Neuronal stem cell (in vitro differentiated cells): ENCODE results near the gene PCBP4.
A peak's percentile ranks its signal among the peaks of the same experiment; 100 is the strongest.

Source experiments
- DNase-seq: peaks from one replicate; pipeline ENCODE4 v3.0.0-alpha.2; 2013; ENCODE audit warnings: low spot score
- H2AFZ ChIP-seq: one replicate; pipeline ENCODE4 v1.6.1; 2013; ENCODE audit warnings: mild to moderate bottlenecking, low read length, inconsistent platforms
- H2AK5ac ChIP-seq: 2 replicates; pipeline ENCODE4 v1.6.1; 2013; ENCODE audit warnings: low read depth, mild to moderate bottlenecking, inconsistent platforms, low read length, moderate library complexity, mixed read lengths
- H2BK120ac ChIP-seq: 2 replicates; pipeline ENCODE4 v1.6.1; 2013; ENCODE audit warnings: low read depth, mild to moderate bottlenecking, inconsistent platforms, low read length, moderate library complexity, mixed read lengths
- H2BK12ac ChIP-seq: one replicate; pipeline ENCODE4 v1.6.1; 2013; ENCODE audit warnings: low read length, inconsistent platforms
- H2BK15ac ChIP-seq: 2 replicates; pipeline ENCODE4 v1.6.1; 2013; ENCODE audit warnings: mild to moderate bottlenecking, low read length, inconsistent platforms, mixed read lengths
- H2BK5ac ChIP-seq: one replicate; pipeline ENCODE4 v1.6.1; 2013; ENCODE audit warnings: inconsistent platforms, mild to moderate bottlenecking, low read length, moderate library complexity
- H3K14ac ChIP-seq: one replicate; pipeline ENCODE4 v1.6.1; 2013; ENCODE audit warnings: low read length, inconsistent platforms
- H3K18ac ChIP-seq: 2 replicates; pipeline ENCODE4 v1.6.1; 2013; ENCODE audit warnings: low read length, inconsistent platforms
- H3K23ac ChIP-seq: 2 replicates; pipeline ENCODE4 v1.6.1; 2013; ENCODE audit warnings: low read depth, mild to moderate bottlenecking, mixed read lengths, low read length, inconsistent platforms; ENCODE audit not compliant: poor library complexity
- H3K27ac ChIP-seq: replicated peaks from 3 replicates; pipeline ENCODE4 v1.5.1; 2013; ENCODE audit warnings: low read length, inconsistent platforms
- H3K27me3 ChIP-seq, 3 experiments: 2 replicates each; pipeline ENCODE4 v1.6.1; 2013; ENCODE audit warnings: low read length in 3 of 3, mild to moderate bottlenecking in 2 of 3, inconsistent platforms in 1 of 3, low read depth in 1 of 3, mixed read lengths in 1 of 3, moderate library complexity in 1 of 3; ENCODE audit not compliant: control insufficient read depth in 3 of 3, insufficient read depth in 3 of 3
- H3K36me3 ChIP-seq, 2 donors: replicated peaks in 1 of 2; 2 replicates each; pipeline ENCODE4 v1.6.1; 2013; ENCODE audit warnings: low read length in 2 of 2; ENCODE audit not compliant: control insufficient read depth in 2 of 2, insufficient read depth in 2 of 2
- H3K4ac ChIP-seq: 2 replicates; pipeline ENCODE4 v1.6.1; 2013; ENCODE audit warnings: inconsistent platforms, mild to moderate bottlenecking, low read length, moderate library complexity
- H3K4me1 ChIP-seq, 2 donors: 1 replicate in 1 of 2; 2 replicates in 1 of 2; pipeline ENCODE4 v1.6.1; 2013; ENCODE audit warnings: low read length in 2 of 2, low read depth in 1 of 2; ENCODE audit not compliant: control insufficient read depth in 2 of 2, insufficient read depth in 1 of 2
- H3K4me2 ChIP-seq: one replicate; pipeline ENCODE4 v1.6.1; 2013; ENCODE audit warnings: mild to moderate bottlenecking, low read length, inconsistent platforms; ENCODE audit not compliant: insufficient read depth, poor library complexity, severe bottlenecking
- H3K4me3 ChIP-seq, 2 donors: 2 replicates each; pipeline ENCODE4 v1.5.1; 2013; ENCODE audit warnings: low read length in 2 of 2, mild to moderate bottlenecking in 2 of 2, inconsistent platforms in 1 of 2, moderate library complexity in 1 of 2
- H3K79me1 ChIP-seq: one replicate; pipeline ENCODE4 v1.6.1; 2013; ENCODE audit warnings: low read depth, mild to moderate bottlenecking, inconsistent platforms, low read length, moderate library complexity
- H3K9ac ChIP-seq: one replicate; pipeline ENCODE4 v1.6.1; 2013; ENCODE audit warnings: mild to moderate bottlenecking, low read depth, low read length, inconsistent platforms; ENCODE audit not compliant: poor library complexity
- H3K9me3 ChIP-seq, 2 donors: replicated peaks in 1 of 2; 2 replicates each; pipeline versions ENCODE3 to v1.6.1; 2013; ENCODE audit warnings: low read length in 2 of 2, mild to moderate bottlenecking in 2 of 2, inconsistent platforms in 1 of 2, low read depth in 1 of 2, mixed read lengths in 1 of 2, moderate library complexity in 1 of 2; ENCODE audit not compliant: control insufficient read depth in 2 of 2, insufficient read depth in 1 of 2
- H4K8ac ChIP-seq: one replicate; pipeline ENCODE4 v1.6.1; 2013; ENCODE audit warnings: low read depth, mild to moderate bottlenecking, inconsistent platforms, low read length, moderate library complexity
- H4K91ac ChIP-seq: one replicate; pipeline ENCODE4 v1.6.1; 2013; ENCODE audit warnings: low read length, low read depth, mild to moderate bottlenecking, inconsistent platforms; ENCODE audit not compliant: poor library complexity
- WGBS, 2 donors: extraction: QIAGEN DNeasy Blood & Tissue Kit; methylation state at CpG; one replicate each; pipeline ENCODE4 v1.1.7; 2013; ENCODE audit warnings: missing lambda C conversion rate in 2 of 2, mixed read lengths in 1 of 2; ENCODE audit not compliant: insufficient read length in 2 of 2, insufficient replicate concordance in 1 of 2; ENCODE audit errors: extremely low coverage in 2 of 2; 5-methylcytosine and 5-hydroxymethylcytosine counted together

The PCBP4 gene

DNA sequence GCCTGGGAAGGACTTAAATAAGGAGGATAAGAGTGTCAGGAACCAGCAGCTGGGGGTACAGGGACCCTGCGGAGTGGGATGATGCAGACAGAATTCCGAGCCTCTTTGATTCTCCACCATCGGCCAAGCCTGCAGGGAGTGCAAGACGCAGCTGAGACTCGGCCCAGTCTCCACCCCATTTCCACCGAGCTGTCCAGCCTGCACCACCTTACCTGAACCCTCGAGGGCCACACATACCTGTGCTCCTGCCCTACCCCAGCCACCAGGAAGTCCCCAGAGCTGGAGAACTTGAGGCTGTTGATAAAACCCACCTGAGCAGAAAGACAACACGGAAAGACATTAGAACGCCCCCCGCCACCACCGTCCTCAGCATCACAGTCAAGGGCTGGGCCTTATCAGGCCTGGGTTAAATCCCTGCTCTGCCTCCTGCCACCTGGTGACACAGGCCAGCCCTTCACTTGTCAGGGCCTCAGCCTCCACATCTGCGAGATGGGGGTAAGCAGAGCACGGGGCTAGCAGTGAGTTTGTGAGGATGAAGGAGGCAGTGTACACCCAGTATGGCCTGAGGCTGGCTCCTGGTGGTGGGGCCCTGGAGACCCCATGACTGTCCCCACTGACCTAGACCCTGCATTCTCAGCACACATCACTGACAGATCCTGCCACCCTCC is 33.6 kb downstream of the PCBP4 start:
- Histone ChIP-seq H2BK12ac (no peak overlapping the region), H3K9ac (no peak overlapping the region), H3K23ac (no peak overlapping the region), H3K14ac (no peak overlapping the region), H2AFZ (no peak overlapping the region), H2AK5ac (no peak overlapping the region), H4K8ac (no peak overlapping the region), H3K4me3 (no peak overlapping the region), H3K36me3 (peaks cover 50 to 70% of the 10 kb centered on the region in 2 donors), H3K9me3 (no peaks in the 10 kb centered on the region), H3K79me1 (no peaks in the 10 kb centered on the region), H3K27me3 (no peaks in the 10 kb centered on the region), H2BK120ac (no peak overlapping the region), H4K91ac (no peak overlapping the region), H3K4ac (no peak overlapping the region), H3K27ac (no peak overlapping the region), H2BK5ac (no peak overlapping the region), H3K4me2 (no peak overlapping the region), H3K18ac (no peak overlapping the region), H3K4me1 (no peaks in the 10 kb centered on the region), H2BK15ac (no peak overlapping the region)
- WGBS, 2 donors: no CpG with 5 or more reads among the region's 13 CpGs
- no peak for DNase-seq

DNA sequence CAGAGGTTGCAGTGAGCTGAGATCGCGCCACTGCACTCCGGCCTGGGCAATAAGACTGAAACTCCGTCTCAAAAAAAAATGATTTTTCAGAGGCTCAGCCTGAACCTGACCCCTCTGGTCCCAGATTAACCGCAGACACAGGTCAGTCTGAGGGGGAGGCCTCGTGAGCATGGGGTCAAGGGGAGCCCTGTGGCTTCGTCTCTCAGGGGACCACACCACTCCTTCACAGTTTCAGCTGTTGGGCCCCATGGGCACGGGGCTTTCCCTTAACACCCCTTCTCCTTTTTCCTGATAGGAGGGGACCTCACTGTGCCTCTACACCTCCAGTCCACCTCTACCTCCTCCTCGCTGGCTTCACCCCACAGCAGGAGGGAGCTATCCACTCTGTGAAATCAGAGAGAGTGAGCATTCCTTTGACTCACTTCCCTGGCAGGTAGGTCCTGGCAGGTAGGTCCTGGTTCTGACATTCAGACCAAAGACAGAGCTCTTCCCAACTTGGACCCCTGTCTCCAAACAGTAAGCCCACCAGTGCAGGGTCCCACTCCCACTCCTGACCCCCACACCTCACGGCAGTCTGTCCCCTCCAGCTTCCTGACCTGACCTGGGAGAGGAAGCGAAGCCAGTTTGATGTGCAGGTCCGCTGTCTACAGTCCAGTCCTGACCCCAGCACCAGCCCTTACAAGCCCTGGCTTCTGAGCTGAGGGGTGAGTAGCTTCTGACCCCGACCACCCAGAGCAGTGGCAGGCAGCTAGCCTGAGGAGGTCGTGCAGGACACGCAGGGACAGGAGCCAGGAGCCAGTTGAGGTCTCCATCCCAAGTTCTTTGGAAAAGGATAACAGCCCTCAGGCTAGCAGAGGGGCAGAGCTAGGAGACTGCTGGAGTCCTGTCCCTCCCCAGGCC is 34.5 kb downstream of the PCBP4 start:
- Histone ChIP-seq H3K4me2 (no peak overlapping the region), H2BK15ac (no peak overlapping the region), H3K36me3 (peaks cover 44 to 62% of the 10 kb centered on the region in 2 donors), H3K9me3 (no peaks in the 10 kb centered on the region), H2AFZ (no peak overlapping the region), H3K18ac (no peak overlapping the region), H3K27me3 (no peaks in the 10 kb centered on the region), H3K4me3 (no peak overlapping the region), H3K4ac (no peak overlapping the region), H2BK5ac (no peak overlapping the region), H3K9ac (peak overlapping the region; percentile 60), H3K27ac (no peak overlapping the region), H3K79me1 (peaks cover 3% of the 10 kb centered on the region), H4K8ac (peak overlapping the region; percentile 3), H2BK12ac (peak overlapping the region; percentile 10), H3K14ac (no peak overlapping the region), H4K91ac (no peak overlapping the region), H2BK120ac (no peak overlapping the region), H3K4me1 (no peaks in the 10 kb centered on the region), H2AK5ac (no peak overlapping the region), H3K23ac (no peak overlapping the region)
- WGBS, 2 donors: no CpG with 5 or more reads among the region's 15 CpGs
- no peak for DNase-seq

DNA sequence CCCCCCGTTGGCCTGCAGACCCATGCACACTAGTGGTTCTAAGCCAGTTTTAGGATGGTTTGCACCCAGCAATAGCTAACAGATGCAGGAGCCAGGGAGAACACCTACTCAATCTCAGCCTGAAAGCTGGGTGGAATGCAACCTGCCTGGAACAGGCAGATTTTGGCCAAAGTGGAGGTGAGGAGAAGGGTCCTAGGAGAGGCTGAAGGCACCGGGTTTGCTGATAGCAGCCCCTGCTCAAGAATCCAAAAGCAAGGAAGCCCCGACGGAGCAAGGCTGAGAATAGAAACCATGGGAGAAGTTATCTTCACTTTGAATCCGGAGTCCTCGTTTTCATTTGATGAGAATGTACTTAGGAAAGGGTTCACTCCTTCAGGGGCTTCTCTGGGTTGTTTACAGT is 35.5 kb downstream of the PCBP4 start:
- Histone ChIP-seq H4K8ac (no peak overlapping the region), H2BK5ac (no peak overlapping the region), H3K14ac (no peak overlapping the region), H3K79me1 (peaks cover 3% of the 10 kb centered on the region), H2AK5ac (no peak overlapping the region), H2BK120ac (no peak overlapping the region), H3K4me3 (no peak overlapping the region), H3K4me2 (no peak overlapping the region), H3K27me3 (no peaks in the 10 kb centered on the region), H2BK12ac (no peak overlapping the region), H2BK15ac (no peak overlapping the region), H3K23ac (no peak overlapping the region), H3K9me3 (no peaks in the 10 kb centered on the region), H3K4ac (no peak overlapping the region), H3K9ac (no peak overlapping the region), H3K18ac (no peak overlapping the region), H3K4me1 (no peaks in the 10 kb centered on the region), H2AFZ (no peak overlapping the region), H4K91ac (no peak overlapping the region), H3K36me3 (peaks cover 39 to 52% of the 10 kb centered on the region in 2 donors), H3K27ac (no peak overlapping the region)
- whole genome bisulfite sequencing, 2 donors: no CpG with 5 or more reads among the region's 6 CpGs
- no peak for DNase-seq

- no peak overlapping the region for H4K91ac ChIP-seq
- no peaks in the 10 kb centered on the region for H3K4me1 ChIP-seq
- no peak overlapping the region for H2BK15ac ChIP-seq
- no peak overlapping the region for H3K18ac ChIP-seq
- H3K27me3 ChIP-seq: no peaks in the 10 kb centered on the region
- peaks cover 31 to 39% of the 10 kb centered on the region in 2 donors for H3K36me3 ChIP-seq
- no peak overlapping the region for H3K27ac ChIP-seq
- no peak for DNase-seq
- no peak overlapping the region for H3K9ac ChIP-seq
- H3K4ac ChIP-seq: no peak overlapping the region
- H2AK5ac ChIP-seq: no peak overlapping the region
- no peak overlapping the region for H2BK5ac ChIP-seq
- no peak overlapping the region for H3K4me2 ChIP-seq
- no peak overlapping the region for H3K23ac ChIP-seq
- H2AFZ ChIP-seq: no peak overlapping the region
- no CpG with 5 or more reads among the region's 1 CpG for WGBS, 2 donors
- H3K9me3 ChIP-seq: no peaks in the 10 kb centered on the region
- H3K4me3 ChIP-seq: no peak overlapping the region
- no peak overlapping the region for H2BK12ac ChIP-seq
- H3K14ac ChIP-seq: no peak overlapping the region
- H4K8ac ChIP-seq: no peak overlapping the region
- H3K79me1 ChIP-seq: peaks cover 3% of the 10 kb centered on the region
- no peak overlapping the region for H2BK120ac ChIP-seq
These were observed 36.8 kb downstream of the PCBP4 start for GRCh38 chr3:51930439-51930838.
